ENCODE data around the gene LVRN.

LVRN gene

GRCh38 chr5:115946655-115947054, 15.6 kb upstream of the LVRN start:
- peak; percentile 19 to 85 for DNase-seq (ENCODE audit: low read depth in 2 of 2)
- H3K4me3 ChIP-seq (replicated peaks in 1 of 2; ENCODE audit: low read depth in 2 of 2, low read length in 2 of 2), result no peak overlapping the region
- peak; percentile 19 for TF ChIP-seq CTCF (IDR thresholded peaks at IDR 0.05; ENCODE audit: low read depth, low read length)

GRCh38 chr5:115947260-115947659, 15.0 kb upstream of the LVRN start:
- DNase-seq (ENCODE audit: low read depth in 2 of 2), result peak in 1 of 2 donors; percentile 81
- no peak overlapping the region for H3K4me3 ChIP-seq (replicated peaks in 1 of 2; ENCODE audit: low read depth in 2 of 2, low read length in 2 of 2)
- TF ChIP-seq CTCF (IDR thresholded peaks at IDR 0.05; ENCODE audit: low read depth, low read length), result no peak

- peak; percentile 58 to 86 for DNase-seq (ENCODE audit: low read depth in 2 of 2)
- TF ChIP-seq CTCF (IDR thresholded peaks at IDR 0.05; ENCODE audit: low read depth, low read length), result no peak
- H3K4me3 ChIP-seq (replicated peaks in 1 of 2; ENCODE audit: low read depth in 2 of 2, low read length in 2 of 2), result no peak overlapping the region
Observed at GRCh38 chr5:115948091-115948534, 14.2 kb upstream of the LVRN start.

- no peak overlapping the region for H3K4me3 ChIP-seq (replicated peaks in 1 of 2; ENCODE audit: low read depth in 2 of 2, low read length in 2 of 2)
- DNase-seq (ENCODE audit: low read depth in 2 of 2), result peak in 1 of 2 donors; percentile 61
- no peak for TF ChIP-seq CTCF (IDR thresholded peaks at IDR 0.05; ENCODE audit: low read depth, low read length)
Observed at GRCh38 chr5:115949096-115949495, 13.2 kb upstream of the LVRN start.

GRCh38 chr5:115952588-115952987, 9.7 kb upstream of the LVRN start:
- no peak for DNase-seq (ENCODE audit: low read depth in 2 of 2)
- no peak overlapping the region for H3K4me3 ChIP-seq (replicated peaks in 1 of 2; ENCODE audit: low read depth in 2 of 2, low read length in 2 of 2)
- no peak for TF ChIP-seq CTCF (IDR thresholded peaks at IDR 0.05; ENCODE audit: low read depth, low read length)

GRCh38 chr5:115954144-115954543, 8.1 kb upstream of the LVRN start:
- no peak for TF ChIP-seq CTCF (IDR thresholded peaks at IDR 0.05; ENCODE audit: low read depth, low read length)
- no peak for DNase-seq (ENCODE audit: low read depth in 2 of 2)
- H3K4me3 ChIP-seq (replicated peaks in 1 of 2; ENCODE audit: low read depth in 2 of 2, low read length in 2 of 2), result no peak overlapping the region

- no peak overlapping the region for H3K4me3 ChIP-seq (replicated peaks in 1 of 2; ENCODE audit: low read depth in 2 of 2, low read length in 2 of 2)
- DNase-seq (ENCODE audit: low read depth in 2 of 2), result no peak
- TF ChIP-seq CTCF (IDR thresholded peaks at IDR 0.05; ENCODE audit: low read depth, low read length), result no peak
Observed at GRCh38 chr5:115956957-115957356, 5.3 kb upstream of the LVRN start.
